Measurements from ENCODE around the gene TCIRG1.

Gene TCIRG1

GRCh38 chr11:68051191-68052136, 12.6 kb downstream of the TCIRG1 start:
- no peak overlapping the region for H3K4me3 ChIP-seq (ENCODE audit: low read depth, low read length)
- no peaks in the 10 kb centered on the region for H3K27me3 ChIP-seq (ENCODE audit: control insufficient read depth, insufficient read depth, low read length)
- H3K9me3 ChIP-seq (ENCODE audit: control insufficient read depth, insufficient read depth, low read depth, low read length) = no peaks in the 10 kb centered on the region
- no peaks in the 10 kb centered on the region for H3K4me1 ChIP-seq (ENCODE audit: control insufficient read depth, insufficient read depth, low read length)
- H3K27ac ChIP-seq (ENCODE audit: low read depth, low read length) = no peak overlapping the region
- H3K9ac ChIP-seq (ENCODE audit: low read length) = no peak overlapping the region
- H3K36me3 ChIP-seq (ENCODE audit: control insufficient read depth, insufficient read depth, low read length) = peaks cover 33% of the 10 kb centered on the region

- Histone ChIP-seq H3K27me3 (ENCODE audit: control insufficient read depth, insufficient read depth, low read length) (no peaks in the 10 kb centered on the region), H3K36me3 (ENCODE audit: control insufficient read depth, insufficient read depth, low read length) (peaks cover 33% of the 10 kb centered on the region), H3K9me3 (ENCODE audit: control insufficient read depth, insufficient read depth, low read depth, low read length) (no peaks in the 10 kb centered on the region), H3K4me1 (ENCODE audit: control insufficient read depth, insufficient read depth, low read length) (no peaks in the 10 kb centered on the region), H3K27ac (ENCODE audit: low read depth, low read length) (no peak overlapping the region), H3K4me3 (ENCODE audit: low read depth, low read length) (no peak overlapping the region), H3K9ac (ENCODE audit: low read length) (no peak overlapping the region)
Observed at GRCh38 chr11:68052137-68052873, 13.5 kb downstream of the TCIRG1 start.

- H3K36me3 ChIP-seq (ENCODE audit: control insufficient read depth, insufficient read depth, low read length) = peaks cover 41% of the 10 kb centered on the region
- no peak overlapping the region for H3K27ac ChIP-seq (ENCODE audit: low read depth, low read length)
Observed at GRCh38 chr11:68053117-68053516, 14.3 kb downstream of the TCIRG1 start.

GRCh38 chr11:68053981-68054812, 15.4 kb downstream of the TCIRG1 start:
- H3K27ac ChIP-seq (ENCODE audit: low read depth, low read length) = no peak overlapping the region
- no peak overlapping the region for H3K4me3 ChIP-seq (ENCODE audit: low read depth, low read length)
- no peaks in the 10 kb centered on the region for H3K27me3 ChIP-seq (ENCODE audit: control insufficient read depth, insufficient read depth, low read length)
- H3K36me3 ChIP-seq (ENCODE audit: control insufficient read depth, insufficient read depth, low read length) = peaks cover 51% of the 10 kb centered on the region
- H3K4me1 ChIP-seq (ENCODE audit: control insufficient read depth, insufficient read depth, low read length) = no peaks in the 10 kb centered on the region
- no peaks in the 10 kb centered on the region for H3K9me3 ChIP-seq (ENCODE audit: control insufficient read depth, insufficient read depth, low read depth, low read length)
- H3K9ac ChIP-seq (ENCODE audit: low read length) = no peak overlapping the region

More at GRCh38 chr11:68053117-68053516, 14.3 kb downstream of the TCIRG1 start:
- H3K4me1 ChIP-seq (ENCODE audit: control insufficient read depth, insufficient read depth, low read length) = no peaks in the 10 kb centered on the region
- no peaks in the 10 kb centered on the region for H3K27me3 ChIP-seq (ENCODE audit: control insufficient read depth, insufficient read depth, low read length)
- H3K9me3 ChIP-seq (ENCODE audit: control insufficient read depth, insufficient read depth, low read depth, low read length) = no peaks in the 10 kb centered on the region
- no peak overlapping the region for H3K4me3 ChIP-seq (ENCODE audit: low read depth, low read length)
- H3K9ac ChIP-seq (ENCODE audit: low read length) = no peak overlapping the region

GRCh38 chr11:68056317-68057285, 17.8 kb downstream of the TCIRG1 start:
- no peak overlapping the region for H3K4me3 ChIP-seq (ENCODE audit: low read depth, low read length)
- no peak overlapping the region for H3K9ac ChIP-seq (ENCODE audit: low read length)
- H3K27me3 ChIP-seq (ENCODE audit: control insufficient read depth, insufficient read depth, low read length) = no peaks in the 10 kb centered on the region
- H3K27ac ChIP-seq (ENCODE audit: low read depth, low read length) = no peak overlapping the region
- no peaks in the 10 kb centered on the region for H3K4me1 ChIP-seq (ENCODE audit: control insufficient read depth, insufficient read depth, low read length)
- H3K36me3 ChIP-seq (ENCODE audit: control insufficient read depth, insufficient read depth, low read length) = peaks cover 62% of the 10 kb centered on the region
- no peaks in the 10 kb centered on the region for H3K9me3 ChIP-seq (ENCODE audit: control insufficient read depth, insufficient read depth, low read depth, low read length)

- H3K27ac ChIP-seq (ENCODE audit: low read depth, low read length) = no peak overlapping the region
- no peaks in the 10 kb centered on the region for H3K9me3 ChIP-seq (ENCODE audit: control insufficient read depth, insufficient read depth, low read depth, low read length)
- no peak overlapping the region for H3K9ac ChIP-seq (ENCODE audit: low read length)
- no peaks in the 10 kb centered on the region for H3K4me1 ChIP-seq (ENCODE audit: control insufficient read depth, insufficient read depth, low read length)
- H3K27me3 ChIP-seq (ENCODE audit: control insufficient read depth, insufficient read depth, low read length) = no peaks in the 10 kb centered on the region
- no peak overlapping the region for H3K4me3 ChIP-seq (ENCODE audit: low read depth, low read length)
- peaks cover 67% of the 10 kb centered on the region for H3K36me3 ChIP-seq (ENCODE audit: control insufficient read depth, insufficient read depth, low read length)
Observed at GRCh38 chr11:68057807-68058206, 19.0 kb downstream of the TCIRG1 start.

GRCh38 chr11:68061508-68061907, 22.7 kb downstream of the TCIRG1 start:
- H3K36me3 ChIP-seq (ENCODE audit: control insufficient read depth, insufficient read depth, low read length) = peaks cover 83% of the 10 kb centered on the region
- H3K9me3 ChIP-seq (ENCODE audit: control insufficient read depth, insufficient read depth, low read depth, low read length) = no peaks in the 10 kb centered on the region
- no peaks in the 10 kb centered on the region for H3K4me1 ChIP-seq (ENCODE audit: control insufficient read depth, insufficient read depth, low read length)
- no peak overlapping the region for H3K27ac ChIP-seq (ENCODE audit: low read depth, low read length)
- H3K9ac ChIP-seq (ENCODE audit: low read length) = no peak overlapping the region
- H3K27me3 ChIP-seq (ENCODE audit: control insufficient read depth, insufficient read depth, low read length) = no peaks in the 10 kb centered on the region
- no peak overlapping the region for H3K4me3 ChIP-seq (ENCODE audit: low read depth, low read length)

GRCh38 chr11:68064926-68065325, 26.1 kb downstream of the TCIRG1 start:
- H3K4me1 ChIP-seq (ENCODE audit: control insufficient read depth, insufficient read depth, low read length) = no peaks in the 10 kb centered on the region
- H3K36me3 ChIP-seq (ENCODE audit: control insufficient read depth, insufficient read depth, low read length) = peaks cover 94% of the 10 kb centered on the region

GRCh38 chr11:68065841-68066240, 27.0 kb downstream of the TCIRG1 start:
- Histone ChIP-seq H3K27me3 (ENCODE audit: control insufficient read depth, insufficient read depth, low read length) (no peaks in the 10 kb centered on the region), H3K9me3 (ENCODE audit: control insufficient read depth, insufficient read depth, low read depth, low read length) (no peaks in the 10 kb centered on the region), H3K4me1 (ENCODE audit: control insufficient read depth, insufficient read depth, low read length) (no peaks in the 10 kb centered on the region), H3K27ac (ENCODE audit: low read depth, low read length) (no peak overlapping the region), H3K9ac (ENCODE audit: low read length) (no peak overlapping the region), H3K4me3 (ENCODE audit: low read depth, low read length) (no peak overlapping the region), H3K36me3 (ENCODE audit: control insufficient read depth, insufficient read depth, low read length) (peaks cover 97% of the 10 kb centered on the region)

More at GRCh38 chr11:68064926-68065325, 26.1 kb downstream of the TCIRG1 start:
- H3K9me3 ChIP-seq (ENCODE audit: control insufficient read depth, insufficient read depth, low read depth, low read length) = no peaks in the 10 kb centered on the region
- no peak overlapping the region for H3K9ac ChIP-seq (ENCODE audit: low read length)
- H3K27ac ChIP-seq (ENCODE audit: low read depth, low read length) = no peak overlapping the region
- H3K4me3 ChIP-seq (ENCODE audit: low read depth, low read length) = no peak overlapping the region
- no peaks in the 10 kb centered on the region for H3K27me3 ChIP-seq (ENCODE audit: control insufficient read depth, insufficient read depth, low read length)

GRCh38 chr11:68066742-68067141, 27.9 kb downstream of the TCIRG1 start:
- Histone ChIP-seq H3K36me3 (ENCODE audit: control insufficient read depth, insufficient read depth, low read length) (peaks cover 98% of the 10 kb centered on the region), H3K27ac (ENCODE audit: low read depth, low read length) (no peak overlapping the region)

More at GRCh38 chr11:68066742-68067141, 27.9 kb downstream of the TCIRG1 start:
- Histone ChIP-seq H3K9ac (ENCODE audit: low read length) (no peak overlapping the region), H3K9me3 (ENCODE audit: control insufficient read depth, insufficient read depth, low read depth, low read length) (no peaks in the 10 kb centered on the region), H3K4me1 (ENCODE audit: control insufficient read depth, insufficient read depth, low read length) (no peaks in the 10 kb centered on the region), H3K4me3 (ENCODE audit: low read depth, low read length) (no peak overlapping the region), H3K27me3 (ENCODE audit: control insufficient read depth, insufficient read depth, low read length) (no peaks in the 10 kb centered on the region)
